NCI-H1417 (cell line): ENCODE results near the gene PCDHA1.

Experiments
- DNase-seq, 3 experiments: peaks; one replicate each; lab custom pipeline; 2025; lab: John Stamatoyannopoulos, UW

The PCDHA1 gene

GRCh38 chr5:140923601-140924000, 137.7 kb downstream of the PCDHA1 start:
- DNase-seq = no peak

GRCh38 chr5:140925806-140926442, 140.0 kb downstream of the PCDHA1 start, which contains the start of gene PCDHAC1:
PCDHAC1 (plus strand) TSS chr5:140926299; CDS start chr5:140926893, 594 bp downstream.
- DNase-seq = peak; percentile 51 to 88 (median 87)

GRCh38 chr5:140926443-140927227, 140.7 kb downstream of the PCDHA1 start:
- peak; percentile 81 to 89 (median 87) for DNase-seq

- no peak for DNase-seq
Observed at GRCh38 chr5:140927228-140927573, 141.3 kb downstream of the PCDHA1 start.

GRCh38 chr5:140934964-140935606, 149.1 kb downstream of the PCDHA1 start:
- DNase-seq = no peak

- DNase-seq = no peak
Observed at GRCh38 chr5:140946578-140946977, 160.6 kb downstream of the PCDHA1 start.

GRCh38 chr5:140951636-140952035, 165.7 kb downstream of the PCDHA1 start:
- no peak for DNase-seq

- DNase-seq = no peak
Observed at GRCh38 chr5:140953234-140953633, 167.3 kb downstream of the PCDHA1 start.

- DNase-seq = no peak
Observed at GRCh38 chr5:140962190-140962589, 176.2 kb downstream of the PCDHA1 start.

GRCh38 chr5:140964356-140964755, 178.4 kb downstream of the PCDHA1 start:
- DNase-seq = no peak

- DNase-seq = peak in 1 of 3 experiments; percentile 74
Observed at GRCh38 chr5:140965905-140966292, 180.0 kb downstream of the PCDHA1 start.

- peak; percentile 58 to 80 (median 73) for DNase-seq
Observed at GRCh38 chr5:140966293-140967225, 180.6 kb downstream of the PCDHA1 start, which contains the start of gene PCDHAC2. PCDHAC2 (plus strand) TSS chr5:140966476; CDS start chr5:140966767, 291 bp downstream.

GRCh38 chr5:140967226-140967893, 181.4 kb downstream of the PCDHA1 start:
- DNase-seq = no peak

GRCh38 chr5:140969880-140970279, 183.9 kb downstream of the PCDHA1 start:
- DNase-seq = no peak

GRCh38 chr5:140973550-140973949, 187.6 kb downstream of the PCDHA1 start:
- no peak for DNase-seq

- DNase-seq = no peak
Observed at GRCh38 chr5:140977003-140977402, 191.1 kb downstream of the PCDHA1 start.

GRCh38 chr5:140978260-140978659, 192.3 kb downstream of the PCDHA1 start:
- no peak for DNase-seq

- no peak for DNase-seq
Observed at GRCh38 chr5:140978983-140979382, 193.0 kb downstream of the PCDHA1 start.

GRCh38 chr5:140982083-140982716, 196.3 kb downstream of the PCDHA1 start:
- DNase-seq = no peak

- DNase-seq = no peak
Observed at GRCh38 chr5:140986117-140986521, 200.2 kb downstream of the PCDHA1 start.

- DNase-seq = no peak
Observed at GRCh38 chr5:140988100-140988499, 202.2 kb downstream of the PCDHA1 start.
